Right lobe of liver (tissue), 6 donors: Measurements from ENCODE around the gene GNG11. TPM values are rescaled to one million over a fixed set of nuclear protein-coding genes. Genes with fewer than 3 reads are reported as not detected.

ENCODE experiments used
- ATAC-seq, 4 donors: fragments of 200-7000 bp; cut with Tn5 transposase; one replicate each; pipeline ENCODE4 v1.9.1; 2020; ENCODE audit warnings: mild to moderate bottlenecking in 4 of 4, moderate library complexity in 4 of 4
- DNase-seq, 3 donors: peaks; one replicate each; pipeline ENCODE4 v3.0.0-alpha.2; 2020
- H3K27ac ChIP-seq, 3 donors: fragments of 200-600 bp; one replicate each; pipeline ENCODE4 v1.8.0; 2022
- H3K27me3 ChIP-seq, 2 donors: fragments of 200-600 bp; one replicate each; pipeline ENCODE4 v1.8.0; 2022
- H3K36me3 ChIP-seq, 4 donors: fragments of 200-600 bp; sonication (generic) in 1 of 4; one replicate each; pipeline versions ENCODE4 v1.5.1 to v1.8.0; 2017 to 2022; ENCODE audit warnings: control low read depth in 1 of 4
- H3K4me1 ChIP-seq, 4 donors: fragments of 200-600 bp; sonication (generic) in 1 of 4; one replicate each; pipeline versions ENCODE4 v1.5.1 to v1.8.0; 2017 to 2022; ENCODE audit warnings: control low read depth in 1 of 4
- H3K4me3 ChIP-seq, 3 donors: fragments of 200-600 bp; one replicate each; pipeline ENCODE4 v1.8.0; 2022
- H3K9me3 ChIP-seq, 4 donors: fragments of 200-600 bp; sonication (generic) in 1 of 4; one replicate each; pipeline versions ENCODE4 v1.5.1 to v1.8.0; 2017 to 2022; ENCODE audit warnings: control low read depth in 1 of 4
- CTCF ChIP-seq, 4 donors: fragments of 200-600 bp in 3 of 4; fragments of 450-650 bp in 1 of 4; IDR thresholded peaks; one replicate each; pipeline versions ENCODE4 v1.5.1 to v1.8.0; 2016 to 2022; ENCODE audit warnings: antibody characterized with exemption in 4 of 4, mild to moderate bottlenecking in 2 of 4
- POLR2A ChIP-seq: fragments of 450-650 bp; IDR thresholded peaks from one replicate; pipeline ENCODE4 v1.6.1; 2017; ENCODE audit warnings: antibody characterized with exemption, mild to moderate bottlenecking
- WGBS: methylation state at CpG from one replicate; pipeline ENCODE4 v1.1.6; 2018; ENCODE audit warnings: low coverage, low lambda C conversion rate; ENCODE audit not compliant: insufficient coverage; ENCODE audit errors: missing lambda C conversion rate; 5-methylcytosine and 5-hydroxymethylcytosine counted together
- intact Hi-C, 2 donors: fragments of 100-400 bp; cut with DNase I; formaldehyde crosslinking; loops; one replicate each; pipeline versions ENCODE4 v1.11.2 to v1.14.1; 2022
- total RNA-seq, 6 experiments: library from RNA; depleted of rRNA in 2 of 6; stranded (reverse); fragments of >200 nt in 2 of 6; fragmentation: NEBNext Ultra II Directional in 3 of 6; extraction: Animal tissue kit (Norgen Biotek cat#: 25700) in 3 of 6; gene quantifications; one replicate each; pipeline versions ENCODE4 v1.1.0 to v1.2.4, GENCODE V29; 2016 to 2023
- donor health status: DM: no; HTN: yes; CAD: no.
- donor health status: DM: no; HTN: no; CAD: no.
- donor health status: DM: no; HTN: no; CAD: no.
- donor health status: DM: no; HTN: yes; CAD: no.
- donor health status: DM: no; HTN: yes; CAD: no.

Gene GNG11
- total RNA-seq, 6 experiments from 2014 or later: 0.86 to 6.1 (median 4.0) TPM

- Histone ChIP-seq H3K27me3 (no peaks in the 10 kb centered on the region), H3K4me3 (peak overlapping the region in 1 of 3 donors; percentile 39), H3K9me3 (no peaks in the 10 kb centered on the region), H3K36me3 (no peaks in the 10 kb centered on the region), H3K4me1 (peaks cover 0 to 4% (median 0%) of the 10 kb centered on the region in 4 donors), H3K27ac (no peak overlapping the region)
- WGBS: 62% methylated on average over 3 of the region's 3 CpGs
- DNase-seq (no peak), ATAC-seq (no peak)
- intact Hi-C loops: no loop called here
- TF ChIP-seq CTCF (IDR thresholded peaks at IDR 0.05): no peak
- no peak for TF ChIP-seq POLR2A
Measured at GRCh38 chr7:93889261-93889660, 32.3 kb upstream of the GNG11 start.

- Histone ChIP-seq H3K4me1 (peaks cover 0 to 4% (median 0%) of the 10 kb centered on the region in 4 donors), H3K27me3 (no peaks in the 10 kb centered on the region), H3K9me3 (no peaks in the 10 kb centered on the region), H3K27ac (peak overlapping the region in 2 of 3 donors; percentile 38 to 65), H3K4me3 (peak overlapping the region; percentile 17 to 43 (median 39)), H3K36me3 (no peaks in the 10 kb centered on the region)
- DNase-seq (peak in 1 of 3 donors; percentile 25), ATAC-seq (peak; percentile 48 to 58 (median 54))
- intact Hi-C loops: no loop called here
- under 1% methylated on average over 20 of the region's 28 CpGs for WGBS
- TF ChIP-seq POLR2A (no peak), CTCF (IDR thresholded peaks at IDR 0.05) (no peak)
Measured at GRCh38 chr7:93890041-93890463, 31.5 kb upstream of the GNG11 start.

- TF ChIP-seq POLR2A (no peak), CTCF (IDR thresholded peaks at IDR 0.05) (no peak)
- Histone ChIP-seq H3K4me1 (peaks cover 0 to 4% (median 0%) of the 10 kb centered on the region in 4 donors), H3K27me3 (no peaks in the 10 kb centered on the region), H3K9me3 (no peaks in the 10 kb centered on the region), H3K27ac (peak within 1 kb of the TSS in 2 of 3 donors; percentile 38 to 65), H3K36me3 (no peaks in the 10 kb centered on the region), H3K4me3 (peak within 1 kb of the TSS; percentile 17 to 43 (median 39))
- ATAC-seq (peak; percentile 62 to 80 (median 74)), DNase-seq (peak in 2 of 3 donors; percentile 54 to 60)
- 2% methylated on average over 17 of the region's 49 CpGs for WGBS
- intact Hi-C loops: no loop called here
Measured at GRCh38 chr7:93890464-93891068, 31.0 kb upstream of the GNG11 start, which contains the start of gene TFPI2. TFPI2 (minus strand) TSS chr7:93890753; CDS start chr7:93890678, 75 bp downstream.

- ATAC-seq (peak in 2 of 4 donors; percentile 45 to 55), DNase-seq (no peak)
- no peak overlapping the region for H3K4me3 ChIP-seq
- H3K9me3 ChIP-seq: no peaks in the 10 kb centered on the region
- H3K27me3 ChIP-seq: no peaks in the 10 kb centered on the region
- TF ChIP-seq CTCF (IDR thresholded peaks at IDR 0.05) (no peak), POLR2A (no peak)
- no peaks in the 10 kb centered on the region for H3K36me3 ChIP-seq
- WGBS: 38% methylated on average over 1 of the region's 1 CpG
- H3K27ac ChIP-seq: no peak overlapping the region
- peaks cover 0 to 4% (median 0%) of the 10 kb centered on the region in 4 donors for H3K4me1 ChIP-seq
- intact Hi-C loops: no loop called here
Measured at GRCh38 chr7:93894426-93894825, 27.1 kb upstream of the GNG11 start.
